Thoracic aorta (tissue), 2 donors: Measurements from ENCODE around the gene ZNF385C. TPM values are rescaled to one million over a fixed set of nuclear protein-coding genes. Genes with fewer than 3 reads are reported as not detected.
A peak's percentile ranks its signal among the peaks of the same experiment; 100 is the strongest.
"Not testable (repeated sequence)": the region's sequence is repeated elsewhere in the genome, so short reads cannot be mapped to it uniquely, and the experiment has no call there.

Experiments
- ATAC-seq: fragments of 150-250 bp; one replicate; pipeline ENCODE4 v1.8.0; 2017; ENCODE audit warnings: low read depth; ENCODE audit not compliant: insufficient number of reproducible peaks, low FRiP score
- DNase-seq: peaks from one replicate; pipeline ENCODE4 v3.0.0-alpha.2; 2020; ENCODE audit warnings: low spot score
- H3K27ac ChIP-seq, 2 donors: fragments of 200-600 bp; sonication (generic); 1 replicate in 1 of 2; 2 replicates in 1 of 2; pipeline ENCODE4 v1.5.1; 2016; ENCODE audit warnings: mild to moderate bottlenecking in 2 of 2, moderate library complexity in 2 of 2
- H3K27me3 ChIP-seq: fragments of 200-600 bp; sonication (generic); replicated peaks from 2 replicates; pipeline ENCODE4 v1.6.0; 2016; ENCODE audit warnings: mild to moderate bottlenecking; ENCODE audit not compliant: insufficient read depth
- H3K36me3 ChIP-seq: fragments of 200-600 bp; sonication (generic); one replicate; pipeline ENCODE4 v1.5.1; 2016
- H3K4me1 ChIP-seq, 2 donors: fragments of 200-600 bp; sonication (generic); 1 replicate in 1 of 2; 2 replicates in 1 of 2; pipeline versions ENCODE4 v1.5.1 to v1.6.0; 2016; ENCODE audit warnings: low read depth in 2 of 2, mild to moderate bottlenecking in 1 of 2; ENCODE audit not compliant: control insufficient read depth in 1 of 2
- H3K4me3 ChIP-seq: fragments of 200-600 bp; sonication (generic); 2 replicates; pipeline ENCODE4 v1.5.1; 2016; ENCODE audit warnings: mild to moderate bottlenecking
- H3K9me3 ChIP-seq: fragments of 200-600 bp; sonication (generic); 2 replicates; pipeline ENCODE4 v1.5.1; 2016
- total RNA-seq, 2 donors: library from RNA; depleted of rRNA; stranded (reverse); fragments of >200 nt; gene quantifications; one replicate each; pipeline versions ENCODE4 v1.1.0 to v1.2.3, GENCODE V29; 2016
- TF ChIP-seq, protein P1 (sequence below): fragments of 200-600 bp; sonication (generic); IDR thresholded peaks from one replicate; pipeline ENCODE4 v1.5.1; 2019; ENCODE audit warnings: antibody characterized with exemption

The ZNF385C gene, protein sequence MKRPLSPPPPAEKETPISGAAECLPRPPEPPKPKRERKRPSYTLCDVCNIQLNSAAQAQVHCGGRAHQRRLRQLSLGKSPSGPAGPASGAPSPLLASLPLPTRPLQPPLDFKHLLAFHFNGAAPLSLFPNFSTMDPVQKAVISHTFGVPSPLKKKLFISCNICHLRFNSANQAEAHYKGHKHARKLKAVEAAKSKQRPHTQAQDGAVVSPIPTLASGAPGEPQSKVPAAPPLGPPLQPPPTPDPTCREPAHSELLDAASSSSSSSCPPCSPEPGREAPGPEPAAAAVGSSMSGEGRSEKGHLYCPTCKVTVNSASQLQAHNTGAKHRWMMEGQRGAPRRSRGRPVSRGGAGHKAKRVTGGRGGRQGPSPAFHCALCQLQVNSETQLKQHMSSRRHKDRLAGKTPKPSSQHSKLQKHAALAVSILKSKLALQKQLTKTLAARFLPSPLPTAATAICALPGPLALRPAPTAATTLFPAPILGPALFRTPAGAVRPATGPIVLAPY
- not detected for total RNA-seq

DNA sequence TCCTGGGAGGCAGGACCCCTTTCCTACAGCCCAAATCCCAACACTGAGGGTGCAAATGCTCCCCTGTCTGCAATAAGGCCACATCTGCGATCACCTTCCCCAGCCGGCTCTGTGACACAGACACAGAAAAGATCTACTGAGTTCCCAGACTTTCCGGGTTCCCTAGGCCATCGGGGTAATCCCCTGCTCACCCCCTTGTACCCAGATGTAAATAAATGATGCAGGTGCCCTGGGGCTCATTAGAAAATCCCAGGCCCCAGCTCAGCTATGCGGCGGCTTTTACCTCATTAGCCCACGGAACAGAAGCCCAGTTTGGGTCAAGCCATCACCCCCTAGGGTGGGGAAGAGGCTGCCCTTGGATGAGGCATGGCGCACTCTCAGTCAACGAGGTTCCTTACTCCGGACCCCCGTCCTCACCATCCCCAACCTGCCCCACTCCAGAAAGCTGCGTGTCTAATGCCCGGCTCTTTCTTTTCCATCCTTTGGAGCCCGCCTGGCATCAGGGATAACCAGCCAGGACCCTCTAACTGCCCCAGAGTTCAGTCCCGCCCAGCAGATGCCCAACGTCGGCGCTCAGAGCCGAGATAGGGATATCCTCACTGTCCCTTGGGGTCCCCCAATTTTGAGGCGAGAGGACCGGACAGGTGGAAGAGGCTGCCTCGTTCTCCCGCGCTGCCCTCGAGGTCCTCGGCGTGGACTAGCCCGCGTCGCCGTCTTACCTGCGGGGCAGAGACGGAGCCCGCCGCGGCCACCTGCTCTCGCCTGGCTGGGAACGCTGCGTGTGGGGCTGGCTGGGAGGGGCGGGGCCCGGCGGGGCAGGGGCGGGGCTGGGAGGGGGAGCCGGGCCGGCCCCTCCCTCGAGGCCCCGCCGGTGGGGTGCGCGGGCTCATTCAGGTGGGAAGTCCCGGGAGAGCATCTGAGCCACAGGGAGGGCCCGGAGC, at the start of gene ZNF385C:
Gene ZNF385C, minus strand, starts transcription at position 783 of the 941 bp plus-strand sequence. CDS start 35,417 bp downstream, outside the sequence.
- peak within 1 kb of the TSS; percentile 37 for H3K4me3 ChIP-seq
- H3K27me3 ChIP-seq, result peaks cover 7% of the 10 kb centered on the region
- H3K27ac ChIP-seq, result no peak within 1 kb of the TSS
- H3K36me3 ChIP-seq, result no peaks in the 10 kb centered on the region
- ATAC-seq, result no peak
- H3K4me1 ChIP-seq, result peaks cover 3 to 4% of the 10 kb centered on the region in 2 donors
- DNase-seq, result no peak
- no peaks in the 10 kb centered on the region for H3K9me3 ChIP-seq
- TF ChIP-seq, protein P1, sequence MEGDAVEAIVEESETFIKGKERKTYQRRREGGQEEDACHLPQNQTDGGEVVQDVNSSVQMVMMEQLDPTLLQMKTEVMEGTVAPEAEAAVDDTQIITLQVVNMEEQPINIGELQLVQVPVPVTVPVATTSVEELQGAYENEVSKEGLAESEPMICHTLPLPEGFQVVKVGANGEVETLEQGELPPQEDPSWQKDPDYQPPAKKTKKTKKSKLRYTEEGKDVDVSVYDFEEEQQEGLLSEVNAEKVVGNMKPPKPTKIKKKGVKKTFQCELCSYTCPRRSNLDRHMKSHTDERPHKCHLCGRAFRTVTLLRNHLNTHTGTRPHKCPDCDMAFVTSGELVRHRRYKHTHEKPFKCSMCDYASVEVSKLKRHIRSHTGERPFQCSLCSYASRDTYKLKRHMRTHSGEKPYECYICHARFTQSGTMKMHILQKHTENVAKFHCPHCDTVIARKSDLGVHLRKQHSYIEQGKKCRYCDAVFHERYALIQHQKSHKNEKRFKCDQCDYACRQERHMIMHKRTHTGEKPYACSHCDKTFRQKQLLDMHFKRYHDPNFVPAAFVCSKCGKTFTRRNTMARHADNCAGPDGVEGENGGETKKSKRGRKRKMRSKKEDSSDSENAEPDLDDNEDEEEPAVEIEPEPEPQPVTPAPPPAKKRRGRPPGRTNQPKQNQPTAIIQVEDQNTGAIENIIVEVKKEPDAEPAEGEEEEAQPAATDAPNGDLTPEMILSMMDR, result no peak

DNA sequence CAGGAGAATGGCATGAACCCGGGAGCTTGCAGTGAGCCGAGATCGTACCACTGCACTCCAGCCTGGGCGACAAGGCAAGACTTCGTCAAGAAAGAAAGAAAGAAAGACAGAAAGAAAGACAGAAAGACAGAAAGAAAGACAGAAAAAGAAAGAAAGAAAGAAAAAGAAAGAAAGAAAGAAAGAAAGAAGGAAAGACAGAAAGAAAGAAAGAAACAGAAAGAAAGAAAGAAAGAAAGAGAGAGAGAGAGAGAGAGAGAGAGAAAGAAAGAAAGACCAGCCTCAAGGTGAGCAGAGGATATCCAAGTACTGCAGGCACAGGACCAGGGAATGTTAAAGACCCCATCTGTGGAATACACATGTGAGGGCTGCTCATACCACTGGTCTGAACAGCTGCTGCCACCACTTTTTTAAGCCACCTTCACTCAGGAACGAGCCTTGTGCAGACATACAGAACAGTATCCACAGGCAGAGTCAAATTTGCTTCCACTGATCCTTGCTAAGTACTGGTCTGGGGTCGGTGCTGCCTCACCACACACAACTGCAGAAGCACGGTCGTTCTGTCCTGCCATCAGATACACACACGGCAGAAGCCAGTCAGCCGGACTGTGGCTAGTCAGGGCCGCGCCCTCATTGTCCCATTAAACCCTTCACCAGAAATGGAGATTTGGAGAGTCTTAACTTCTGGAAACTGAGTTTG, 48.8 kb upstream of the ZNF385C start:
- no peaks in the 10 kb centered on the region for H3K9me3 ChIP-seq
- no peaks in the 10 kb centered on the region for H3K27me3 ChIP-seq
- peaks cover 16 to 32% of the 10 kb centered on the region in 2 donors for H3K4me1 ChIP-seq
- ATAC-seq, result no peak
- no peak for DNase-seq
- TF ChIP-seq, protein P1, result no peak
- peaks cover 12% of the 10 kb centered on the region for H3K36me3 ChIP-seq
- no peak overlapping the region for H3K27ac ChIP-seq
- H3K4me3 ChIP-seq, result no peak overlapping the region

- not testable (repeated sequence) for ATAC-seq, DNase-seq, H3K9me3 ChIP-seq, H3K27me3 ChIP-seq, H3K4me3 ChIP-seq
- H3K36me3 ChIP-seq, result peaks cover 12% of the 10 kb centered on the region
- H3K4me1 ChIP-seq, result peaks cover 30 to 39% of the 10 kb centered on the region in 2 donors
- H3K27ac ChIP-seq, result peak overlapping the region; percentile 24 to 56
Measured at GRCh38 chr17:42143138-42143537, 44.9 kb upstream of the ZNF385C start.

- H3K27me3 ChIP-seq, result no peaks in the 10 kb centered on the region
- TF ChIP-seq, protein P1, result no peak
- H3K27ac ChIP-seq, result peak overlapping the region; percentile 24 to 56
- peaks cover 30 to 42% of the 10 kb centered on the region in 2 donors for H3K4me1 ChIP-seq
- no peaks in the 10 kb centered on the region for H3K9me3 ChIP-seq
- H3K4me3 ChIP-seq, result peak overlapping the region; percentile 16
- H3K36me3 ChIP-seq, result peaks cover 11% of the 10 kb centered on the region
- ATAC-seq (no peak), DNase-seq (no peak)
Measured at GRCh38 chr17:42142371-42142896, 44.2 kb upstream of the ZNF385C start.

GRCh38 chr17:42141382-42141781, 43.1 kb upstream of the ZNF385C start:
- H3K36me3 ChIP-seq, result peaks cover 5% of the 10 kb centered on the region
- TF ChIP-seq, protein P1, result no peak
- peaks cover 34 to 48% of the 10 kb centered on the region in 2 donors for H3K4me1 ChIP-seq
- no peaks in the 10 kb centered on the region for H3K27me3 ChIP-seq
- no peak overlapping the region for H3K4me3 ChIP-seq
- no peak for ATAC-seq
- peak overlapping the region in 1 of 2 donors; percentile 56 for H3K27ac ChIP-seq
- H3K9me3 ChIP-seq, result no peaks in the 10 kb centered on the region
- no peak for DNase-seq

DNA sequence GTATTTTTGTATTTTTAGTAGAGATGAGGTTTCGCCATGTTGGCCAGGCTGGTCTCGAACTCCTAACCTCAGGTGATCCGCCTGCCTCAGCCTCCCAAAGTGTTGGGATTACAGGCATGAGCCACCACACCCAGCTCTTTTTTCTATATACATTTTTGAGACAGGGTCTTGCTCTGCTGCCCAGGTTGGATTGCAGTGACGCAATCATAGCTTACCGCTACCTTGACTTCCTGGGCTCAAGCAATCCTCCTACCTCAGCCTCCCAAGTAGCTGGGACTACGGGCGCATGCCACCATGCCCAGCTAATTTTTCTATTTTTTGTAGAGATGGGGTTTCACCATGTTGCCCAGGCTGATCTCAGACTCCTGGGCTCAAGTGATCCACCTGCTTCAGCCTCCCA, 42.4 kb upstream of the ZNF385C start:
- H3K27me3 ChIP-seq, H3K4me3 ChIP-seq, H3K36me3 ChIP-seq, DNase-seq, H3K9me3 ChIP-seq, ATAC-seq: not testable (repeated sequence)
- Histone ChIP-seq H3K27ac (peak overlapping the region in 1 of 2 donors; percentile 56), H3K4me1 (peaks cover 34 to 55% of the 10 kb centered on the region in 2 donors)
